GM19467 (cell line): Measurements from ENCODE around the gene TRANK1.
"Not testable (repeated sequence)": the region's sequence is repeated elsewhere in the genome, so short reads cannot be mapped to it uniquely, and the experiment has no call there.

ENCODE experiments used
- ATAC-seq: cut with Tn5 transposase; IDR thresholded peaks from one replicate; pipeline ENCODE4 v1.9.1; 2021; ENCODE audit warnings: mild to moderate bottlenecking, moderate library complexity; ENCODE audit not compliant: unreplicated experiment

The TRANK1 gene

GRCh38 chr3:36957862-36958686, 13.2 kb upstream of the TRANK1 start:
- no peak for ATAC-seq

- no peak for ATAC-seq
These were observed 12.2 kb upstream of the TRANK1 start for GRCh38 chr3:36957063-36957462.

GRCh38 chr3:36956155-36956554, 11.3 kb upstream of the TRANK1 start:
- no peak for ATAC-seq

GRCh38 chr3:36954452-36955134, 9.7 kb upstream of the TRANK1 start:
- ATAC-seq = no peak

- ATAC-seq = not testable (repeated sequence)
These were observed 3.0 kb upstream of the TRANK1 start for GRCh38 chr3:36947814-36948213.

GRCh38 chr3:36945333-36945980, 603 bp upstream of the TRANK1 start:
- ATAC-seq = no peak

- peak; percentile 43 for ATAC-seq
These were observed 728 bp downstream of the TRANK1 start for GRCh38 chr3:36944012-36944640.

GRCh38 chr3:36943601-36944000, 1.3 kb downstream of the TRANK1 start:
- no peak for ATAC-seq

GRCh38 chr3:36942638-36943248, 2.1 kb downstream of the TRANK1 start:
- ATAC-seq = no peak

GRCh38 chr3:36941658-36942057, 3.2 kb downstream of the TRANK1 start:
- no peak for ATAC-seq

GRCh38 chr3:36941162-36941561, 3.7 kb downstream of the TRANK1 start:
- no peak for ATAC-seq

- no peak for ATAC-seq
These were observed 7.4 kb downstream of the TRANK1 start for GRCh38 chr3:36937492-36937891.

GRCh38 chr3:36933540-36934296, 11.1 kb downstream of the TRANK1 start:
- no peak for ATAC-seq

GRCh38 chr3:36931424-36931823, 13.4 kb downstream of the TRANK1 start:
- ATAC-seq = not testable (repeated sequence)

- no peak for ATAC-seq
These were observed 16.6 kb downstream of the TRANK1 start for GRCh38 chr3:36928220-36928619.

- ATAC-seq = no peak
These were observed 18.5 kb downstream of the TRANK1 start for GRCh38 chr3:36926292-36926897.

GRCh38 chr3:36924744-36925521, 19.9 kb downstream of the TRANK1 start:
- ATAC-seq = no peak

- ATAC-seq = no peak
These were observed 20.7 kb downstream of the TRANK1 start for GRCh38 chr3:36923981-36924743.
